H1 (cell line): ENCODE results near the gene NEUROD1. TPM values are rescaled to one million over a fixed set of nuclear protein-coding genes. Genes with fewer than 3 reads are reported as not detected.

Source experiments
- CTCF ChIA-PET: fragments of 300-600 bp; sonication (Branson Sonifier 250); formaldehyde crosslinking; loops from one replicate; lab custom pipeline; 2021; ENCODE audit not compliant: partially characterized antibody; lab: Charles Lee
- POLR2A ChIA-PET: fragments of 300-600 bp; sonication (Branson Sonifier 250); formaldehyde crosslinking; loops from one replicate; lab custom pipeline; 2021; ENCODE audit warnings: inconsistent platforms; ENCODE audit not compliant: partially characterized antibody; lab: Charles Lee
- DNase-seq, 2 experiments: peaks; one replicate each; pipeline versions ENCODE4 v3.0.0 to v3.0.0-alpha.2; 2010 to 2022; ENCODE audit warnings: low spot score in 2 of 2, low read depth in 1 of 2, mixed read lengths in 1 of 2
- FAIRE-seq: peaks from 2 replicates; lab custom pipeline; 2011; peaks lifted over from hg19 to GRCh38; lab: Jason Lieb, UNC
- H2AFZ ChIP-seq: 2 replicates; pipeline ENCODE4 v1.8.1; 2012; ENCODE audit warnings: low read length, inconsistent platforms
- H2AK5ac ChIP-seq: 2 replicates; pipeline ENCODE4 v1.6.1; 2013; ENCODE audit warnings: low read depth, low read length
- H2BK120ac ChIP-seq: replicated peaks from 2 replicates; pipeline ENCODE3; 2013; ENCODE audit warnings: low read depth, low read length, inconsistent platforms
- H2BK12ac ChIP-seq: 2 replicates; pipeline ENCODE4 v1.6.1; 2013; ENCODE audit warnings: low read depth, low read length
- H2BK15ac ChIP-seq: 2 replicates; pipeline ENCODE4 v1.6.1; 2013; ENCODE audit warnings: low read length
- H2BK20ac ChIP-seq: 2 replicates; pipeline ENCODE4 v1.6.1; 2013; ENCODE audit warnings: low read length
- H2BK5ac ChIP-seq: 2 replicates; pipeline ENCODE4 v1.6.1; 2013; ENCODE audit warnings: low read depth, low read length
- H3K14ac ChIP-seq: 2 replicates; pipeline ENCODE4 v1.6.1; 2013; ENCODE audit warnings: inconsistent platforms; ENCODE audit not compliant: insufficient read length
- H3K18ac ChIP-seq: 2 replicates; pipeline ENCODE4 v1.6.1; 2013; ENCODE audit warnings: low read length; ENCODE audit errors: extremely low read depth
- H3K23ac ChIP-seq: 2 replicates; pipeline ENCODE4 v1.6.1; 2013; ENCODE audit warnings: inconsistent platforms; ENCODE audit not compliant: insufficient read length
- H3K23me2 ChIP-seq: 2 replicates; pipeline ENCODE4 v1.6.1; 2013; ENCODE audit warnings: low read depth, low read length
- H3K27ac ChIP-seq: 2 replicates; pipeline ENCODE4 v1.6.1; 2011; ENCODE audit warnings: low read depth, low read length, inconsistent platforms
- H3K27me3 ChIP-seq, 4 experiments: replicated peaks in 1 of 4; 1 replicate in 1 of 4; 2 replicates in 3 of 4; pipeline versions ENCODE4 v1.6.1 to v1.8.1; 2011 to 2013; ENCODE audit warnings: low read length in 3 of 4, mild to moderate bottlenecking in 3 of 4, inconsistent platforms in 2 of 4, mixed read lengths in 2 of 4, moderate library complexity in 1 of 4; ENCODE audit not compliant: control insufficient read depth in 3 of 4, insufficient read depth in 3 of 4; ENCODE audit errors: extremely low read depth in 1 of 4
- H3K36me3 ChIP-seq, 4 experiments: 2 replicates each; pipeline versions ENCODE4 v1.6.1 to v1.8.1; 2011 to 2013; ENCODE audit warnings: mild to moderate bottlenecking in 4 of 4, low read length in 3 of 4, moderate library complexity in 2 of 4, control low read depth in 1 of 4, inconsistent platforms in 1 of 4; ENCODE audit not compliant: insufficient read depth in 4 of 4, control insufficient read depth in 2 of 4
- H3K4ac ChIP-seq: replicated peaks from 2 replicates; pipeline ENCODE3; 2013; ENCODE audit warnings: low read length, low read depth, mixed read lengths, inconsistent platforms; ENCODE audit not compliant: insufficient read length
- H3K4me1 ChIP-seq, 4 experiments: replicated peaks in 1 of 4; 1 replicate in 1 of 4; 2 replicates in 3 of 4; pipeline versions ENCODE4 v1.6.1 to v1.8.1; 2011 to 2013; ENCODE audit warnings: low read length in 3 of 4, inconsistent platforms in 2 of 4, mixed read lengths in 1 of 4; ENCODE audit not compliant: insufficient read depth in 4 of 4, control insufficient read depth in 3 of 4
- H3K4me2 ChIP-seq, 2 experiments: 2 replicates each; pipeline versions ENCODE4 v1.6.1 to v1.8.1; 2011 to 2013; ENCODE audit warnings: low read depth in 2 of 2, low read length in 2 of 2, control low read depth in 1 of 2, inconsistent platforms in 1 of 2, mild to moderate bottlenecking in 1 of 2; ENCODE audit not compliant: insufficient read depth in 1 of 2
- H3K4me3 ChIP-seq, 4 experiments: fragments of 200-600, 300-600 bp in 1 of 4; sonication (generic), shearing (Covaris generic), sonication (Bioruptor Twin) in 1 of 4; 2 replicates each; pipeline versions ENCODE4 v1.5.1 to v1.8.1; 2011 to 2016; ENCODE audit warnings: low read length in 4 of 4, low read depth in 3 of 4, control low read depth in 2 of 4, inconsistent platforms in 2 of 4, mild to moderate bottlenecking in 2 of 4, mixed read lengths in 1 of 4, moderate library complexity in 1 of 4; ENCODE audit not compliant: insufficient read depth in 2 of 4; ENCODE audit errors: extremely low read depth in 1 of 4
- H3K56ac ChIP-seq: replicated peaks from 2 replicates; pipeline ENCODE3; 2013; ENCODE audit warnings: low read depth, mild to moderate bottlenecking, mixed read lengths, low read length, inconsistent platforms; ENCODE audit not compliant: insufficient read length
- H3K79me1 ChIP-seq: 2 replicates; pipeline ENCODE4 v1.6.1; 2013; ENCODE audit warnings: low read depth, low read length, control low read depth
- H3K79me2 ChIP-seq, 2 experiments: 2 replicates each; pipeline versions ENCODE4 v1.6.1 to v1.8.1; 2012 to 2013; ENCODE audit warnings: low read length in 2 of 2, mild to moderate bottlenecking in 2 of 2, inconsistent platforms in 1 of 2; ENCODE audit not compliant: insufficient read depth in 2 of 2, control insufficient read depth in 1 of 2
- H3K9ac ChIP-seq, 4 experiments: replicated peaks in 1 of 4; 1 replicate in 1 of 4; 2 replicates in 3 of 4; pipeline versions ENCODE4 v1.6.1 to v1.8.1; 2011 to 2013; ENCODE audit warnings: low read depth in 3 of 4, low read length in 3 of 4, control low read depth in 2 of 4, mild to moderate bottlenecking in 2 of 4, moderate library complexity in 2 of 4, inconsistent platforms in 1 of 4; ENCODE audit errors: extremely low read depth in 1 of 4
- H3K9me3 ChIP-seq, 2 experiments: 2 replicates each; pipeline versions ENCODE4 v1.6.1 to v1.8.1; 2012 to 2013; ENCODE audit warnings: mild to moderate bottlenecking in 2 of 2, moderate library complexity in 2 of 2, control low read depth in 1 of 2, inconsistent platforms in 1 of 2, low read depth in 1 of 2, low read length in 1 of 2, mixed read lengths in 1 of 2; ENCODE audit not compliant: insufficient read depth in 2 of 2
- H4K20me1 ChIP-seq, 2 experiments: replicated peaks in 1 of 2; 2 replicates each; pipeline versions ENCODE3 to v1.8.1; 2011 to 2013; ENCODE audit warnings: inconsistent platforms in 2 of 2, low read length in 2 of 2, mild to moderate bottlenecking in 1 of 2; ENCODE audit not compliant: insufficient read depth in 2 of 2, control insufficient read depth in 1 of 2
- H4K5ac ChIP-seq: 2 replicates; pipeline ENCODE4 v1.6.1; 2013; ENCODE audit warnings: low read length, low read depth, mixed read lengths, inconsistent platforms; ENCODE audit not compliant: insufficient read length
- H4K8ac ChIP-seq: 2 replicates; pipeline ENCODE4 v1.8.0; 2013; ENCODE audit warnings: mild to moderate bottlenecking, moderate library complexity, low read length, inconsistent platforms; ENCODE audit not compliant: insufficient read depth; ENCODE audit errors: extremely low read depth
- H4K91ac ChIP-seq: replicated peaks from 2 replicates; pipeline ENCODE3; 2013; ENCODE audit warnings: low read length, mixed read lengths, inconsistent platforms; ENCODE audit not compliant: insufficient read length
- ASH2L ChIP-seq: fragments of 200-600, 300-600 bp; sonication (generic); IDR thresholded peaks from one replicate; pipeline ENCODE4 v1.7.1; 2017; ENCODE audit warnings: low read length
- EZH2 ChIP-seq: fragments of 200-600 bp; sonication (generic); IDR thresholded peaks from 2 replicates; pipeline ENCODE4 v1.7.1; 2012; ENCODE audit warnings: low read depth, mild to moderate bottlenecking, moderate library complexity, low read length, inconsistent platforms; ENCODE audit not compliant: severe bottlenecking
- HDAC6 ChIP-seq: IDR thresholded peaks from one replicate; pipeline ENCODE4 v1.7.1; 2012; ENCODE audit warnings: low read depth, mild to moderate bottlenecking, inconsistent platforms, low read length, moderate library complexity
- KDM1A ChIP-seq: fragments of 200-600, 300-600 bp; sonication (generic); IDR thresholded peaks from 2 replicates; pipeline ENCODE4 v1.7.1; 2016; ENCODE audit warnings: mild to moderate bottlenecking, low read length, borderline replicate concordance
- KDM4A ChIP-seq: IDR thresholded peaks from one replicate; pipeline ENCODE4 v1.7.1; 2012; ENCODE audit warnings: low read depth, mild to moderate bottlenecking, moderate library complexity, low read length, inconsistent platforms; ENCODE audit not compliant: severe bottlenecking
- RNF2 ChIP-seq: fragments of 200-900, 300-1000 bp; sonication (generic); IDR thresholded peaks from 2 replicates; pipeline ENCODE4 v1.7.1; 2016; ENCODE audit warnings: borderline replicate concordance, low read depth, mild to moderate bottlenecking, antibody characterized with exemption, low read length; ENCODE audit not compliant: poor library complexity, severe bottlenecking; ENCODE audit errors: missing control alignments
- SAP30 ChIP-seq: fragments of 300-600 bp; sonication (generic); IDR thresholded peaks from 2 replicates; pipeline ENCODE4 v1.7.1; 2012; ENCODE audit warnings: low read length, moderate library complexity, mild to moderate bottlenecking, inconsistent platforms; ENCODE audit not compliant: insufficient read depth, insufficient replicate concordance
- SIX5 ChIP-seq: IDR thresholded peaks from 2 replicates; pipeline ENCODE4 v1.6.1; 2011; ENCODE audit warnings: mild to moderate bottlenecking, low read depth, low read length
- SP1 ChIP-seq: IDR thresholded peaks from 2 replicates; pipeline ENCODE4 v1.6.1; 2011; ENCODE audit warnings: low read depth, low read length
- SUZ12 ChIP-seq: fragments of 200-600 bp; sonication (generic); IDR thresholded peaks from 2 replicates; pipeline ENCODE4 v1.6.1; 2012; ENCODE audit warnings: mild to moderate bottlenecking, inconsistent platforms, low read length, moderate library complexity, mixed read lengths
- WGBS, 2 experiments: shearing (Covaris generic) in 1 of 2; methylation state at CpG; one replicate each; pipeline versions ENCODE4 v1.1.6 to v1.1.7; 2013 to 2015; ENCODE audit warnings: low lambda C conversion rate in 2 of 2, mixed read lengths in 2 of 2, inconsistent platforms in 1 of 2, low coverage in 1 of 2, missing lambda C conversion rate in 1 of 2; ENCODE audit not compliant: insufficient replicate concordance in 2 of 2, insufficient coverage in 1 of 2, insufficient read length in 1 of 2; ENCODE audit errors: extremely low coverage in 1 of 2, missing lambda C conversion rate in 1 of 2; 5-methylcytosine and 5-hydroxymethylcytosine counted together
- polyA plus RNA-seq, 7 experiments: library from polyadenylated mRNA; depleted of rRNA in 3 of 7; stranded (reverse) in 5 of 7; unstranded in 2 of 7; fragments of >200 nt in 5 of 7; fragments of 200-250 nt in 2 of 7; gene quantifications; 1 replicate in 5 of 7; 2 replicates in 1 of 7; 4 replicates in 1 of 7; pipeline versions ENCODE4 v1.2.1 to v1.2.3, GENCODE V29; 2011 to 2013; ENCODE audit warnings: missing spikeins in 2 of 7, mixed read lengths in 2 of 7
- total RNA-seq: library from RNA; stranded (reverse); fragmentation: NEBNext Ultra II Directional; extraction: Animal tissue kit (Norgen Biotek cat#: 25700); gene quantifications from 2 replicates; pipeline ENCODE4 v1.2.1, GENCODE V29; 2021

Gene NEUROD1
- total and polyA plus RNA-seq, 2 of the 8 experiments (the other 6 are each of a cell fraction or from before 2014, with no cell fraction given), result 0.08 TPM; not detected in 1

- Histone ChIP-seq H3K27ac (no peak overlapping the region), H3K23ac (no peak overlapping the region), H3K23me2 (peaks cover 16% of the 10 kb centered on the region; the same call in 1 of the 2 replicates), H2BK20ac (no peak overlapping the region), H3K4ac (no peak overlapping the region), H3K9me3 (no peaks in the 10 kb centered on the region), H2BK5ac (no peak overlapping the region), H3K36me3 (no peaks in the 10 kb centered on the region; a peak in 1 of 8 replicates), H3K18ac (0 out of 2 replicates have a peak overlapping the region, but pooled peaks have one; percentile 38), H4K5ac (no peak overlapping the region), H2BK12ac (peak overlapping the region; percentile 68; the same call in 1 of the 2 replicates), H3K4me3 (peak overlapping the region; percentile 40 to 57 (median 42)), H4K91ac (no peak overlapping the region), H3K79me2 (no peaks in the 10 kb centered on the region), H2BK120ac (no peak overlapping the region), H3K9ac (no peak overlapping the region), H3K79me1 (no peaks in the 10 kb centered on the region), H3K4me2 (peak overlapping the region; percentile 87 to 100), H3K14ac (no peak overlapping the region), H4K8ac (no peak overlapping the region), H3K56ac (no peak overlapping the region), H2AK5ac (no peak overlapping the region), H3K4me1 (peaks cover 16 to 49% (median 26%) of the 10 kb centered on the region in 4 experiments), H3K27me3 (peaks cover 78 to 96% (median 85%) of the 10 kb centered on the region in 4 experiments), H4K20me1 (peaks cover 27 to 45% of the 10 kb centered on the region in 2 experiments), H2AFZ (peak overlapping the region; percentile 69; the same call in 1 of the 2 replicates), H2BK15ac (no peak overlapping the region)
- 3% methylated on average over 38 of the region's 38 CpGs; no CpG with 5 or more reads in 1 of the 2 experiments for WGBS, 2 experiments
- CTCF ChIA-PET, result interaction anchor here (0.9 to 1.2 kb wide), 3 partner anchors 24 to 34 kb away, joined by 3 to 4 read pairs (median 3); partner anchors contain the start of gene CERKL
- POLR2A ChIA-PET, result interaction anchor here (0.9 to 1.4 kb wide), 2 partner anchors 14 to 24 kb away, joined by 3 to 5 read pairs; partner anchors contain the start of gene CERKL
- FAIRE-seq (no peak), DNase-seq (peak in 1 of 2 experiments; percentile 60)
- no peak for TF ChIP-seq SP1
- TF ChIP-seq KDM1A, result no peak
- TF ChIP-seq EZH2, result peak; percentile 34
- peak; percentile 15 for TF ChIP-seq ASH2L
- TF ChIP-seq RNF2, result no peak
- TF ChIP-seq SUZ12, result peak; percentile 88
- TF ChIP-seq SIX5, result no peak
- peak; percentile 77 for TF ChIP-seq KDM4A
- no peak for TF ChIP-seq SAP30
- no peak for TF ChIP-seq HDAC6
These were observed 857 bp upstream of the NEUROD1 start for GRCh38 chr2:181680937-181681811.
